ENCODE data around the gene CINP. TPM values are rescaled to one million over a fixed set of nuclear protein-coding genes. Genes with fewer than 3 reads are reported as not detected.

Gene CINP
- total and polyA plus RNA-seq, 2 of the 13 experiments (the other 11 are each of a cell fraction or from before 2014, with no cell fraction given): 32.8 to 42.8 TPM

- peak; percentile 50 for TF ChIP-seq PAXIP1 (CRISPR knock-in tag; conservative IDR thresholded peaks at IDR 0.05)
- TF ChIP-seq, protein P1, sequence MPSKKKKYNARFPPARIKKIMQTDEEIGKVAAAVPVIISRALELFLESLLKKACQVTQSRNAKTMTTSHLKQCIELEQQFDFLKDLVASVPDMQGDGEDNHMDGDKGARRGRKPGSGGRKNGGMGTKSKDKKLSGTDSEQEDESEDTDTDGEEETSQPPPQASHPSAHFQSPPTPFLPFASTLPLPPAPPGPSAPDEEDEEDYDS (CRISPR knock-in tag; IDR thresholded peaks at IDR 0.05): peak; percentile 65; the same call in 1 of the 2 replicates
- no peak for TF ChIP-seq SP140L (CRISPR knock-in tag; IDR thresholded peaks at IDR 0.05; ENCODE audit: borderline replicate concordance)
- TF ChIP-seq PTBP1 (IDR thresholded peaks at IDR 0.05; ENCODE audit: low read depth, low read length, poor library complexity, severe bottlenecking): no peak
- TF ChIP-seq ZHX1 (CRISPR knock-in tag; IDR thresholded peaks at IDR 0.05; ENCODE audit: low read depth): no peak
- TF ChIP-seq ZNF431 (CRISPR knock-in tag; IDR thresholded peaks at IDR 0.05; ENCODE audit: borderline replicate concordance, low read depth): no peak
- no peak for TF ChIP-seq SIN3B (IDR thresholded peaks at IDR 0.05; ENCODE audit: low read length)
- no peak for TF ChIP-seq ZNF746 (CRISPR knock-in tag; IDR thresholded peaks at IDR 0.05)
- TF ChIP-seq, protein P2, sequence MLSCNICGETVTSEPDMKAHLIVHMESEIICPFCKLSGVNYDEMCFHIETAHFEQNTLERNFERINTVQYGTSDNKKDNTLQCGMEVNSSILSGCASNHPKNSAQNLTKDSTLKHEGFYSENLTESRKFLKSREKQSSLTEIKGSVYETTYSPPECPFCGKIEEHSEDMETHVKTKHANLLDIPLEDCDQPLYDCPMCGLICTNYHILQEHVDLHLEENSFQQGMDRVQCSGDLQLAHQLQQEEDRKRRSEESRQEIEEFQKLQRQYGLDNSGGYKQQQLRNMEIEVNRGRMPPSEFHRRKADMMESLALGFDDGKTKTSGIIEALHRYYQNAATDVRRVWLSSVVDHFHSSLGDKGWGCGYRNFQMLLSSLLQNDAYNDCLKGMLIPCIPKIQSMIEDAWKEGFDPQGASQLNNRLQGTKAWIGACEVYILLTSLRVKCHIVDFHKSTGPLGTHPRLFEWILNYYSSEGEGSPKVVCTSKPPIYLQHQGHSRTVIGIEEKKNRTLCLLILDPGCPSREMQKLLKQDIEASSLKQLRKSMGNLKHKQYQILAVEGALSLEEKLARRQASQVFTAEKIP (CRISPR knock-in tag; IDR thresholded peaks at IDR 0.05; ENCODE audit: borderline replicate concordance): no peak
- peak; percentile 99 for TF ChIP-seq ZNF574 (CRISPR knock-in tag; IDR thresholded peaks at IDR 0.05)
- TF ChIP-seq HDAC2 (CRISPR knock-in tag; IDR thresholded peaks at IDR 0.05): no peak
- no peak for TF ChIP-seq ZNF704 (CRISPR knock-in tag; IDR thresholded peaks at IDR 0.05; ENCODE audit: borderline replicate concordance)
- TF ChIP-seq JDP2 (CRISPR knock-in tag; IDR thresholded peaks at IDR 0.05; ENCODE audit: borderline replicate concordance): no peak
- TF ChIP-seq CERS6 (CRISPR knock-in tag; IDR thresholded peaks at IDR 0.05): no peak
These were observed at the start of gene CINP, which contains the start of gene TECPR2 (continued) for GRCh38 chr14:102362545-102363181.
